Psoas muscle (tissue), 8 donors: Measurements from ENCODE around the gene ADORA2B. TPM values are rescaled to one million over a fixed set of nuclear protein-coding genes. Genes with fewer than 3 reads are reported as not detected.

Experiments
- ATAC-seq, 4 donors: fragments of 200-7000 bp; cut with Tn5 transposase; one replicate each; pipeline ENCODE4 v1.9.1; 2020; ENCODE audit warnings: moderate library complexity in 3 of 4, mild to moderate bottlenecking in 2 of 4
- DNase-seq, 2 donors: peaks; one replicate each; pipeline ENCODE4 v3.0.0-alpha.2; 2020
- H3K27ac ChIP-seq: fragments of 200-600 bp; one replicate; pipeline ENCODE4 v1.8.0; 2022
- H3K27me3 ChIP-seq, 3 donors: fragments of 200-600 bp in 1 of 3; one replicate each; pipeline versions ENCODE4 v1.6.1 to v1.8.0; 2013 to 2022; ENCODE audit warnings: low read length in 2 of 3, mild to moderate bottlenecking in 2 of 3, moderate library complexity in 1 of 3; ENCODE audit not compliant: insufficient read depth in 3 of 3
- H3K36me3 ChIP-seq, 2 donors: fragments of 200-600 bp in 1 of 2; one replicate each; pipeline versions ENCODE4 v1.6.1 to v1.8.0; 2013 to 2022; ENCODE audit warnings: low read depth in 1 of 2, mild to moderate bottlenecking in 1 of 2, moderate library complexity in 1 of 2; ENCODE audit not compliant: insufficient read depth in 1 of 2
- H3K4me1 ChIP-seq: fragments of 200-600 bp; one replicate; pipeline ENCODE4 v1.8.0; 2022
- H3K4me3 ChIP-seq: fragments of 200-600 bp; one replicate; pipeline ENCODE4 v1.8.0; 2022; ENCODE audit warnings: mild to moderate bottlenecking
- H3K9me3 ChIP-seq: fragments of 200-600 bp; one replicate; pipeline ENCODE4 v1.8.0; 2022
- WGBS, 3 donors: extraction: QIAGEN DNeasy Blood & Tissue Kit; methylation state at CpG; one replicate each; pipeline versions ENCODE4 v1.1.6 to v1.1.7; 2013; 5-methylcytosine and 5-hydroxymethylcytosine counted together
- intact Hi-C, 2 donors: fragments of 100-400 bp; cut with DNase I; formaldehyde crosslinking; loops; one replicate each; pipeline versions ENCODE4 v1.11.0 to v1.14.2; 2022
- polyA plus RNA-seq, 3 donors: library from polyadenylated mRNA; stranded (reverse); fragments of 200-250 nt; gene quantifications; one replicate each; pipeline ENCODE4 v1.2.3, GENCODE V29; 2013
- total RNA-seq, 4 donors: library from RNA; stranded (reverse); fragmentation: NEBNext Ultra II Directional in 2 of 4; extraction: Animal tissue kit (Norgen Biotek cat#: 25700) in 2 of 4; gene quantifications; one replicate each; pipeline versions ENCODE4 v1.2.1 to v1.2.4, GENCODE V29; 2021 to 2023
- TF ChIP-seq, protein P1 (sequence below): fragments of 200-600 bp; IDR thresholded peaks from one replicate; pipeline ENCODE4 v1.8.0; 2022; ENCODE audit warnings: antibody characterized with exemption
- donor health status: healthy with polysubstance abuse.
- donor health status: DM: no; HTN: no; CAD: no; lungs with moderate emphysema.
- donor health status: Bipolar disorder and iron deficiency.
- donor health status: healthy.
- donor health status: DM: yes; HTN: yes; CAD: no.
- donor health status: DM: no; HTN: no; CAD: no.
- donor health status: DM: no; HTN: no; CAD: no.
- donor health status: DM: yes; HTN: yes; CAD: no.

ADORA2B gene
- total and polyA plus RNA-seq, 7 donors: 0.07 to 0.36 (median 0.20) TPM

GRCh38 chr17:15955793-15956541, 11.0 kb downstream of the ADORA2B start:
- ATAC-seq (no peak), DNase-seq (no peak)
- intact Hi-C loops: no loop called here
- no peak overlapping the region for H3K4me3 ChIP-seq
- TF ChIP-seq, protein P1, sequence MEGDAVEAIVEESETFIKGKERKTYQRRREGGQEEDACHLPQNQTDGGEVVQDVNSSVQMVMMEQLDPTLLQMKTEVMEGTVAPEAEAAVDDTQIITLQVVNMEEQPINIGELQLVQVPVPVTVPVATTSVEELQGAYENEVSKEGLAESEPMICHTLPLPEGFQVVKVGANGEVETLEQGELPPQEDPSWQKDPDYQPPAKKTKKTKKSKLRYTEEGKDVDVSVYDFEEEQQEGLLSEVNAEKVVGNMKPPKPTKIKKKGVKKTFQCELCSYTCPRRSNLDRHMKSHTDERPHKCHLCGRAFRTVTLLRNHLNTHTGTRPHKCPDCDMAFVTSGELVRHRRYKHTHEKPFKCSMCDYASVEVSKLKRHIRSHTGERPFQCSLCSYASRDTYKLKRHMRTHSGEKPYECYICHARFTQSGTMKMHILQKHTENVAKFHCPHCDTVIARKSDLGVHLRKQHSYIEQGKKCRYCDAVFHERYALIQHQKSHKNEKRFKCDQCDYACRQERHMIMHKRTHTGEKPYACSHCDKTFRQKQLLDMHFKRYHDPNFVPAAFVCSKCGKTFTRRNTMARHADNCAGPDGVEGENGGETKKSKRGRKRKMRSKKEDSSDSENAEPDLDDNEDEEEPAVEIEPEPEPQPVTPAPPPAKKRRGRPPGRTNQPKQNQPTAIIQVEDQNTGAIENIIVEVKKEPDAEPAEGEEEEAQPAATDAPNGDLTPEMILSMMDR: no peak
- no peaks in the 10 kb centered on the region for H3K9me3 ChIP-seq
- 76 to 79% (median 77%) methylated on average over 14 of the region's 14 CpGs for WGBS, 3 donors
- H3K27me3 ChIP-seq: no peaks in the 10 kb centered on the region
- H3K27ac ChIP-seq: no peak overlapping the region
- H3K4me1 ChIP-seq: no peaks in the 10 kb centered on the region
- H3K36me3 ChIP-seq: no peaks in the 10 kb centered on the region

DNA sequence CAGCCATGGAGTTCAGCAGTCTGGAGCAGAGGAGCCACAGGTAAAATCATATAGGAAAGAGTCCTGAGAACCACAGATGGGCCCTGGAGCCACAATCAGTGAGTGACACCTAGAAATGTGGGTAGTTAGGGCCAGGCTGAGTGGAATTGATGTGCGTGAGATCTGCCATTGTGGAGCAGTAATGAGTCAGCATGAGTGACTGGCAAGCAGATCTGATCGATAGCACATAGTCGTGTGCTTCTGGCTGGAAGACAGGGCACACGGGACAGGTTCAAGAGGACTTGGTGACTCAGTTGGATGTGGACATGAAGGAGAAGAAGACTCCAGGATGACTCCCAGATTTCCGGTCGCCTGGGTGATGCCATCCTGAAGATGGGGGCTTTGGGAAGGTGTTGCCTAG, 12.3 kb downstream of the ADORA2B start:
- no peaks in the 10 kb centered on the region for H3K9me3 ChIP-seq
- no peaks in the 10 kb centered on the region for H3K36me3 ChIP-seq
- WGBS, 3 donors: 87 to 88% (median 87%) methylated on average over 6 of the region's 6 CpGs
- no peaks in the 10 kb centered on the region for H3K4me1 ChIP-seq
- no peak overlapping the region for H3K27ac ChIP-seq
- H3K27me3 ChIP-seq: no peaks in the 10 kb centered on the region
- ATAC-seq: no peak
- intact Hi-C loops: no loop called here
- H3K4me3 ChIP-seq: no peak overlapping the region
- TF ChIP-seq, protein P1: no peak
- DNase-seq: no peak

DNA sequence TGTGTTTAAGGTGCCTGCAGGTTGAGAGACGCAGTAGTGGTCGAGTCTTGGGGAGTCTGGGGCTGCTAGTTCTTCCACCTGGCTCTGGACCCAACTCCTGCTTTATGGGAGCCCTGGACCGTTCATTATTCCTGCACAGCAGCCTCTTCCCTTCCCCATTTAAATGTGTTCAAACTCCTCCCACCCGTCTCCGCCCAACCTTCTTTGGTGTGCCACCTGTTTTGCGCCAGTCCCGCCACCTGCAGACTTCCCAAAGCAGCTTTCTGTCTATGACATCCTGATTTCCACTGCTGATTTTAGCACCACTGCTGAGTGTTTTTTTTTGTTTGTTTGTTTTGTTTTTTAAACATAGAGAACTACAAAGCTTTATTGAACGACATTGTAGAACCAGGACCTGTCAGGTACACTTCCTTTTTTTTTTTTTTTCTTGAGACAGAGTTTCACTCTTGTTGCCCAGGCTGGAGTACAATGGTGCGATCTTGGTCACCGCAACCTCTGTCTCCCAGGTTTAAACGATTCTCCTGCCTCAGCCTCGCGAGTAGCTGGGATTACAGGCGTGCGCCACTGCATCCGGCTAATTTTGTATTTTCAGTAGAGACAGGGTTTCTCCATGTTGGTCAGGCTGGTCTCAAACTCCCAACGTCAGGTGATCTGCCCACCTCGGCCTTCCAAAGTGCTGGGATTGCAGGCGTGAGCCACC, 12.8 kb downstream of the ADORA2B start:
- Histone ChIP-seq H3K4me3 (no peak overlapping the region), H3K27ac (no peak overlapping the region), H3K27me3 (no peaks in the 10 kb centered on the region), H3K9me3 (no peaks in the 10 kb centered on the region), H3K4me1 (no peaks in the 10 kb centered on the region), H3K36me3 (no peaks in the 10 kb centered on the region)
- intact Hi-C loops: no loop called here
- DNase-seq (no peak), ATAC-seq (no peak)
- TF ChIP-seq, protein P1: no peak
- whole genome bisulfite sequencing, 3 donors: 91 to 93% (median 93%) methylated on average over 17 to 18 of the region's 19 CpGs

DNA sequence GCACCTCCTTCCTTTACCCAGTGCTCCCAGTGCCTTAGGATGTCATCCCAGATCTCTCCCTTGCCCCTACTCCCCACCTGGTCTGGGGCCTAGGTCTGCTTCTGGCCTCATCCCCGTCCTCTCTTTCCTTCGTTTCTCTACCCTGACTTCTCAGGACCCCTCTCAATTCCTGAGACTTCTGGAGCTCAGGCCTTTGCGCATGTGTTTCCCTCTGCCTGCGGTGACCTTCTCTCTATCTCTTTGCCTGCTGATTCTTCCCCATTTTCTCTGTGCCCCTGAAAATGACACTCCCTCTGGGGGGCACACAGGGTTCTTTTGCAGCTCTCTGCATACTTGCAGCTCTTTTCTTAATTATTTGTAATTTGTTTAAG, 13.5 kb downstream of the ADORA2B start:
- Histone ChIP-seq H3K4me3 (no peak overlapping the region), H3K36me3 (no peaks in the 10 kb centered on the region), H3K27me3 (no peaks in the 10 kb centered on the region), H3K9me3 (no peaks in the 10 kb centered on the region), H3K4me1 (no peaks in the 10 kb centered on the region), H3K27ac (no peak overlapping the region)
- TF ChIP-seq, protein P1: no peak
- ATAC-seq (no peak), DNase-seq (no peak)
- intact Hi-C loops: no loop called here
- WGBS, 3 donors: 84 to 93% (median 87%) methylated on average over 4 of the region's 4 CpGs
